Esophagus muscularis mucosa (tissue), 4 donors: Measurements from ENCODE around the gene LKAAEAR1. TPM values are rescaled to one million over a fixed set of nuclear protein-coding genes. Genes with fewer than 3 reads are reported as not detected.

Experiments
- DNase-seq: peaks from one replicate; pipeline ENCODE4 v3.0.0-alpha.2; 2017; ENCODE audit errors: extremely low spot score
- H3K27ac ChIP-seq, 4 donors: fragments of 200-600 bp; sonication (generic); replicated peaks in 1 of 4; 1 replicate in 3 of 4; 2 replicates in 1 of 4; pipeline ENCODE4 v1.5.1; 2016 to 2019; ENCODE audit warnings: mild to moderate bottlenecking in 1 of 4
- H3K27me3 ChIP-seq, 4 donors: fragments of 200-600 bp; sonication (generic); one replicate each; pipeline versions ENCODE4 v1.5.1 to v1.6.0; 2016 to 2019
- H3K36me3 ChIP-seq, 4 donors: fragments of 200-600 bp; sonication (generic); one replicate each; pipeline ENCODE4 v1.5.1; 2016 to 2019
- H3K4me1 ChIP-seq, 4 donors: fragments of 200-600 bp; sonication (generic); one replicate each; pipeline ENCODE4 v1.5.1; 2016 to 2019
- H3K4me3 ChIP-seq, 4 donors: fragments of 200-600 bp; sonication (generic); 1 replicate in 2 of 4; 2 replicates in 2 of 4; pipeline ENCODE4 v1.5.1; 2016 to 2019; ENCODE audit warnings: mild to moderate bottlenecking in 4 of 4, moderate library complexity in 1 of 4
- H3K9me3 ChIP-seq, 4 donors: fragments of 200-600 bp; sonication (generic); 1 replicate in 3 of 4; 2 replicates in 1 of 4; pipeline ENCODE4 v1.5.1; 2016 to 2019
- CTCF ChIP-seq, 3 experiments: fragments of 200-600 bp in 2 of 3; fragments of 450-650 bp in 1 of 3; sonication (generic) in 2 of 3; IDR thresholded peaks; one replicate each; pipeline ENCODE4 v1.5.1; 2017 to 2019; ENCODE audit warnings: antibody characterized with exemption in 3 of 3, mild to moderate bottlenecking in 2 of 3, moderate library complexity in 1 of 3
- EP300 ChIP-seq: sonication (generic); formaldehyde crosslinking; IDR thresholded peaks from one replicate; pipeline ENCODE4 v1.6.1; 2017; ENCODE audit warnings: antibody characterized with exemption
- POLR2A ChIP-seq: fragments of 450-650 bp; IDR thresholded peaks from one replicate; pipeline ENCODE4 v1.6.1; 2017; ENCODE audit warnings: antibody characterized with exemption, moderate library complexity, mild to moderate bottlenecking, low read depth
- POLR2AphosphoS5 ChIP-seq, 2 donors: sonication (generic); formaldehyde crosslinking; IDR thresholded peaks; one replicate each; pipeline ENCODE4 v1.6.1; 2017; ENCODE audit warnings: antibody characterized with exemption in 2 of 2
- WGBS: methylation state at CpG from one replicate; pipeline ENCODE4 v1.1.5; 2018; 5-methylcytosine and 5-hydroxymethylcytosine counted together
- intact Hi-C: fragments of 100-400 bp; cut with DNase I; formaldehyde crosslinking; loops from one replicate; pipeline ENCODE4 v1.15.1; 2023
- total RNA-seq, 4 donors: library from RNA; depleted of rRNA; stranded (reverse); fragments of >200 nt; gene quantifications; one replicate each; pipeline versions ENCODE4 v1.1.0 to v1.2.1, GENCODE V29; 2016

Gene LKAAEAR1
- total RNA-seq, 4 donors from 2014 or later = not detected

- Histone ChIP-seq H3K27ac (no peak overlapping the region), H3K4me1 (no peaks in the 10 kb centered on the region), H3K27me3 (peaks cover 0 to 8% (median 0%) of the 10 kb centered on the region in 4 donors), H3K36me3 (no peaks in the 10 kb centered on the region), H3K9me3 (no peaks in the 10 kb centered on the region), H3K4me3 (no peak overlapping the region)
- intact Hi-C loops = no loop called here
- 76% methylated on average over 11 of the region's 14 CpGs for WGBS
- no peak for DNase-seq
- TF ChIP-seq CTCF (IDR thresholded peaks at IDR 0.05) = no peak
- no peak for TF ChIP-seq EP300
- no peak for TF ChIP-seq POLR2A
- TF ChIP-seq POLR2AphosphoS5 (IDR thresholded peaks at IDR 0.05) = no peak
Measured at GRCh38 chr20:64114356-64114971, 30.3 kb upstream of the LKAAEAR1 start.

- DNase-seq = no peak
- intact Hi-C loops = no loop called here
- no peak for TF ChIP-seq CTCF (IDR thresholded peaks at IDR 0.05)
- TF ChIP-seq POLR2A = no peak
- TF ChIP-seq EP300 = no peak
- no peak for TF ChIP-seq POLR2AphosphoS5 (IDR thresholded peaks at IDR 0.05)
- H3K4me3 ChIP-seq = no peak overlapping the region
- WGBS = 79% methylated on average over 10 of the region's 13 CpGs
- H3K27ac ChIP-seq = no peak overlapping the region
- peaks cover 0 to 9% (median 0%) of the 10 kb centered on the region in 4 donors for H3K27me3 ChIP-seq
- no peaks in the 10 kb centered on the region for H3K36me3 ChIP-seq
- H3K4me1 ChIP-seq = no peaks in the 10 kb centered on the region
- no peaks in the 10 kb centered on the region for H3K9me3 ChIP-seq
Measured at GRCh38 chr20:64113796-64114355, 29.7 kb upstream of the LKAAEAR1 start.

GRCh38 chr20:64113444-64113775 lies 29.2 kb upstream of the LKAAEAR1 start:
- no peaks in the 10 kb centered on the region for H3K9me3 ChIP-seq
- H3K27ac ChIP-seq = no peak overlapping the region
- WGBS = 75% methylated on average over 6 of the region's 6 CpGs
- intact Hi-C loops = no loop called here
- peaks cover 0 to 11% (median 0%) of the 10 kb centered on the region in 4 donors for H3K27me3 ChIP-seq
- TF ChIP-seq EP300 (no peak), POLR2AphosphoS5 (IDR thresholded peaks at IDR 0.05) (no peak), POLR2A (no peak), CTCF (IDR thresholded peaks at IDR 0.05) (no peak)
- no peaks in the 10 kb centered on the region for H3K4me1 ChIP-seq
- no peak overlapping the region for H3K4me3 ChIP-seq
- H3K36me3 ChIP-seq = no peaks in the 10 kb centered on the region
- DNase-seq = no peak

DNA sequence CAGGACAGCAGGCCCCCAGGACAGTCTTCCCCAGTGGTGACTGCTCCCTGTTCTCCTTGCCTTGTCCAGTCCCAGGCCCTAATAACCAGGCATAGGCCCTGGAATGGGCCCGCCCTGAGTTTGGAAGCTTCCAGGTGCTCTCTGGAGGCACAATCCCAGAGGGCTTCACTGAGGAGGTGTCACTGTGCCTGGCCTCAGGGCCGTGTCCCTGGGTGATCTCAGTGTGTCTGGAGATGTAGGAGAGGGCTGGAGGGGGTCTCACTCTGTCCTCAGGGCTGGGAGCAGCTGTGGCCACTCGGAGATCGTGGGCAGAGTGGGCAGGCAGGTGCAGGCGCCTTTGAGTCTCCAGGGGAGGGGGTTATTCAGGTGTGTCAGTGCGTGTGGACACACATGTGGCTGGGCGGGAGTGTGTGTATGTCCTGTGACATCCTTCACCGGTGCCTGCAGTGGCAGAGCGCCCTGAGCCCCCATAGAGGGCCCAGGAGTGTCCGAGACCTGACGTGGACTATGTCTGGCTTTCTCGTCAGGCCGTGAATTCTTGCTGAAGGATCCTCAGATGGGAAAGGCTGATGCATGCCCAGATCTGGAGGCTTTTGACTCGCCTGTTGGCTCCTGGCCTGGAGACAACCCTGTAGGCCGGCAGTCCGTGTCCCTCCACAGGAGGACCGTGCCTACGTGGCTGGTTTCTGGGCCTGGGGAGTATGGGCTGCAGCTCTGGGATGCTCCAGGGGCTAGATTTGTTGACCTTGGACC lies 28.7 kb upstream of the LKAAEAR1 start:
- no peak for DNase-seq
- Histone ChIP-seq H3K4me3 (no peak overlapping the region), H3K27me3 (peaks cover 0 to 16% (median 0%) of the 10 kb centered on the region in 4 donors), H3K9me3 (no peaks in the 10 kb centered on the region), H3K4me1 (no peaks in the 10 kb centered on the region), H3K36me3 (no peaks in the 10 kb centered on the region), H3K27ac (no peak overlapping the region)
- WGBS = 67% methylated on average over 16 of the region's 18 CpGs
- intact Hi-C loops = no loop called here
- no peak for TF ChIP-seq EP300
- TF ChIP-seq POLR2AphosphoS5 (IDR thresholded peaks at IDR 0.05) = no peak
- TF ChIP-seq POLR2A = no peak
- no peak for TF ChIP-seq CTCF (IDR thresholded peaks at IDR 0.05)
